DND-41 (cell line): ENCODE measurements around the gene SPDYE8.
"Not testable (repeated sequence)": the region's sequence is repeated elsewhere in the genome, so short reads cannot be mapped to it uniquely, and the experiment has no call there.

Experiments
- EZH2 ChIP-seq: IDR thresholded peaks from 3 replicates; pipeline ENCODE4 v1.6.1; 2012; ENCODE audit warnings: borderline replicate concordance, low read depth, mild to moderate bottlenecking, moderate library complexity, low read length, inconsistent platforms; ENCODE audit not compliant: severe bottlenecking
- TF ChIP-seq, protein P1 (sequence below): IDR thresholded peaks from 2 replicates; pipeline ENCODE4 v1.5.1; 2012; ENCODE audit warnings: borderline replicate concordance, low read length, moderate library complexity, mild to moderate bottlenecking; ENCODE audit not compliant: poor library complexity, severe bottlenecking; ENCODE audit errors: extremely low read depth

DNA sequence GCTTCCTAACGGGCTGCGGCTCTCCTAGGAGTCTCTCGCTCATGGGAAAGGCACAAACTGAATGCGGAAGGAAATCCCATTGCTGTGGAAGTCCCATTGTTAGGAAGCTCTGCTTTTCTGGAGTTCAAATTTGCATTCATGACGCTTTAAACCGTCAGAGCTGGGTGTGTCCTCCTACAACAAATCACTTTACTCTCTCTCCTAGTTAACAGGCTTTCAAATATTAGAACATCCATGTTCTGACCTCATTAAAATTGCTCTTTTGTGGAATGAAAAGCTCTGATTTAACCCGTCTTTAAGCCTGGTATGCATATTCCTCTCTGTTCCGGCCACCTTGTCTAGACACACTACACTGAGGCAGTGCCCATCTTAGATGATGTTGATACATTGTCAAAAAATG, at the start of gene SPDYE8:
- TF ChIP-seq, protein P1, sequence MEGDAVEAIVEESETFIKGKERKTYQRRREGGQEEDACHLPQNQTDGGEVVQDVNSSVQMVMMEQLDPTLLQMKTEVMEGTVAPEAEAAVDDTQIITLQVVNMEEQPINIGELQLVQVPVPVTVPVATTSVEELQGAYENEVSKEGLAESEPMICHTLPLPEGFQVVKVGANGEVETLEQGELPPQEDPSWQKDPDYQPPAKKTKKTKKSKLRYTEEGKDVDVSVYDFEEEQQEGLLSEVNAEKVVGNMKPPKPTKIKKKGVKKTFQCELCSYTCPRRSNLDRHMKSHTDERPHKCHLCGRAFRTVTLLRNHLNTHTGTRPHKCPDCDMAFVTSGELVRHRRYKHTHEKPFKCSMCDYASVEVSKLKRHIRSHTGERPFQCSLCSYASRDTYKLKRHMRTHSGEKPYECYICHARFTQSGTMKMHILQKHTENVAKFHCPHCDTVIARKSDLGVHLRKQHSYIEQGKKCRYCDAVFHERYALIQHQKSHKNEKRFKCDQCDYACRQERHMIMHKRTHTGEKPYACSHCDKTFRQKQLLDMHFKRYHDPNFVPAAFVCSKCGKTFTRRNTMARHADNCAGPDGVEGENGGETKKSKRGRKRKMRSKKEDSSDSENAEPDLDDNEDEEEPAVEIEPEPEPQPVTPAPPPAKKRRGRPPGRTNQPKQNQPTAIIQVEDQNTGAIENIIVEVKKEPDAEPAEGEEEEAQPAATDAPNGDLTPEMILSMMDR = not testable (repeated sequence)
- TF ChIP-seq EZH2 = not testable (repeated sequence)
